Skin of body (tissue), 2 donors: ENCODE results near the gene MAP2K3. TPM values are rescaled to one million over a fixed set of nuclear protein-coding genes. Genes with fewer than 3 reads are reported as not detected.
"Not testable (repeated sequence)": the region's sequence is repeated elsewhere in the genome, so short reads cannot be mapped to it uniquely, and the experiment has no call there.

ENCODE experiments used
- DNase-seq: peaks from one replicate; lab custom pipeline; 2025; lab: John Stamatoyannopoulos, UW
- total RNA-seq: library from RNA; depleted of rRNA; stranded (reverse); fragments of >200 nt; gene quantifications from one replicate; pipeline ENCODE4 v1.2.3, GENCODE V29; 2014

The MAP2K3 gene
- total RNA-seq, 1 donor from 2014 or later, result 19.8 TPM

DNA sequence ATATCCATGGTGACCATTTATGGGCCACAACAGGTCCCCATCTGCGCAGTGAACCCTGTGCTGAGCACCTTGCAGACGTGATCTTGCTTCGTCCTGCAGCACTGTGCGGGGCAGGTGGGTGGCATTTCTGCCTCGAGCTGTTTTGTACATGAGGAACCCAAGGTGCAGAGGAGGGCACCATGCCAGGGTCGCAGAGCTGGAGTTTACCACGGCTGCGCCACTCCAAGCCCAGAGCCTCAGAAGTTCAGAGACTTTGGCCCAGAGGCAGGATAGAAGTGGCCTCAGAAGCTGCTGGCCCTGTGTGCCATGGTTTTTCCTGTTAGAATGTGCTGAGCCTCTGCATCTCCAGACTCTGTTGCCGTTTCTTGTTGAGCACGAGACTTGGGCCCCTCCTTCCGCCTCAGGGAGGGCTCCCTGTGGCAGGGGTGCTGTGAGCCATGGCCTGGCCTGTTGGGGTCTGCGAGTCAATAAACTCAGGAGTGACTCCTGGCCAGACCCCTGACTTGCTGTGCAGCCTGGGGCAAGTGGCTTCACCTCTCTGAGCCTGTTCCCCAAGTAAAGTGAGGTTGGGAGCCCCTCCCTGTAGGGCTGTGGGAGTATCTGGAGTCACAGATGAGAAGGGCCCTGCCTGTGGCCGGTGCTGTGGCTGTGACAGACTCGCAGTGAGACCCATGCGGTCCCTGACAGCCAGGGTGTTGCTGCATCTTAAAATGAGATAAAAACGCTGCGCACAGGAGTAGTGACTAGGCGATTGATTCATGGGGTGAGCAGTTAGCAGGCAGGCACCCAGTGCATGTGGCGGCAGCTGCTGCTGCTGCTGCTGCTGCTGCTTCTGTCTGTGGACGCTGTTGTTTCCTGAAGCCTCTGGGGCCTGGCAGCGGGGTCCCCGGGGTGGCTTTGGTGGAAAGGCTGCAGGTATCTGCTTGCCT is 11.8 kb downstream of the MAP2K3 start:
- no peak for DNase-seq

DNA sequence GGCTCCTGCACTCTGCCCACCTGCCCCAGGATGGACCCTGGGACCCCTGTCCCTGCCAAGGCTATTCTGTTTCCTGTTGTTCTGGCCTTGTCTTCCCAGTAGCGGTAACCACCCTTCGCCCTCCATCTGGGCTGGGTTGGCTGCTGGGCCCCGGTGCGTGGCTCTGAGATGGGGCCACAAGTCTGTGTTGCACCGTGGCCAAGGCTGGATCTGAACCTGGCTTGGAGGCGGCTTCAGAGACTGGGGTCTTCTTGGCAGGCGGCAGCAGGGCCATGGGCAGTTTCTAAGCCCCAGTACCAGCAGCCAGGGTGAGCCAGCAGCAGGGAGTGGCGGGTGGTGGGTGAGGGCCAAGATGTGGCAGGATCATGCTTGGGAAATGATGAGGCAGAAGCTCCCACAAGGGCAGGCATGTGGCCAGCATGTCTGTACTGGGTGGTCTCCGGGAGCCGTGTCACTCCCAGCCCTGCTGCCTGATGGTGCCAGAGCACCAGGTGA is 12.6 kb downstream of the MAP2K3 start:
- DNase-seq, result no peak

DNA sequence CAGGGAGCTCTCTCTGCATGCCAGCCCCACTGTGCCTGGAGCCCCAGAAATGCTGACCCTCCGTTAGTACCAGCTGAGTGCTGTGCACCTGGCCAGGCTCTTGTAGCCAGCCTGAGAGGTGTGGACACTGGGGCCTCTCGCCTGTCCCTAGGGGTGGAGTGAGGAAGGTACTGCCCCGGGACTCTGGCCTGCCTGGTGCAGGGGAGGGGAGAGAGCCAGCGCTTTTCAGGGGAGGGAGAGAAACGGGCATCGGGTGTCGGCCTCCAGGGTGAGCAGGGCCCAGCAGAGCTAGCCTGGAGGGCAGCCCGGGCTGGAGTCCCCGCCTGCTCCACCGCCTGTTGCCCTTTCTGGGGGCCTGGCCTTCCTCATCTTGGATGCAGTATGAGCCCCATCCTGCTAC is 13.1 kb downstream of the MAP2K3 start:
- no peak for DNase-seq

DNA sequence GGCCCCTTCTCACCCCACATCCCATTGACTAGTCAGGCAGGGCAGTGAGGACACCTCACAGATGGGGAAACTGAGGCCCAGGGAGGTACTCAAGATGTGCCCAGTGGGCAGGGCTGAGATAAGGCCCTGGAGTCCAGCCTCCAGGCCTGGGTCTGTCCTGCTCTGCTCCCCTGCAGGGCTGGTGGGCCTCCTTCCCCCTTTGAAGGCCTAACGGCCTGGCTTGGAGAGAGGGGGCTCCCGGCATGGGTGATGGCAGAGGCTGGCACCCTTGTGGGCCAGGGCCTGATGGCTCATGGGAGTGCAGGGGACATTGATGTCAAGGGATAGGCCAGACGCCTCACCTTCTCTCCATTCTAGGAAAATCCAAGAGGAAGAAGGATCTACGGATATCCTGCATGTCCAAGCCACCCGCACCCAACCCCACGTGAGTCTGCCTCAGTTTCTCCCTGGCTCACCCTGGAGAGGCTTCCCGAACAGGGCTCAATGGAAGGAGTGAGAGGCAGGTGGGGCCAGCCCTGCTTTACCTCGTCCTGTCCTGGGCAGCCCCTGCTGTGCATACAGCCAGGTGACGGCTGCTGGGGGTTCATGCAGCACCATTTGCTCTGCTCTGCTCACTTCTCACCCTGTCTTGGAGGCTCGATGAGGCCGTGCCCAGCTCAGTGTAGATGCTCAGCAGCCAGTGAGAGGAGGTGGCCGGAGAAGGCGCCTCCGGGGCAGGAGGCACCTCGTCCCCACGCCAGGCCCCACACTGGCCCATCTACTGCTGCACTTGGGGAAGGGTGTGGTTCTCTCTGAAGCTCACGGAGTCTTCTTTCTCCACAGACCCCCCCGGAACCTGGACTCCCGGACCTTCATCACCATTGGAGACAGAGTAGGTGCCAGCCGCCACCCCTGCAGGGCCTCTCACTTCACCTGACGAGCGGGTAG is 13.8 kb downstream of the MAP2K3 start:
- no peak for DNase-seq

DNA sequence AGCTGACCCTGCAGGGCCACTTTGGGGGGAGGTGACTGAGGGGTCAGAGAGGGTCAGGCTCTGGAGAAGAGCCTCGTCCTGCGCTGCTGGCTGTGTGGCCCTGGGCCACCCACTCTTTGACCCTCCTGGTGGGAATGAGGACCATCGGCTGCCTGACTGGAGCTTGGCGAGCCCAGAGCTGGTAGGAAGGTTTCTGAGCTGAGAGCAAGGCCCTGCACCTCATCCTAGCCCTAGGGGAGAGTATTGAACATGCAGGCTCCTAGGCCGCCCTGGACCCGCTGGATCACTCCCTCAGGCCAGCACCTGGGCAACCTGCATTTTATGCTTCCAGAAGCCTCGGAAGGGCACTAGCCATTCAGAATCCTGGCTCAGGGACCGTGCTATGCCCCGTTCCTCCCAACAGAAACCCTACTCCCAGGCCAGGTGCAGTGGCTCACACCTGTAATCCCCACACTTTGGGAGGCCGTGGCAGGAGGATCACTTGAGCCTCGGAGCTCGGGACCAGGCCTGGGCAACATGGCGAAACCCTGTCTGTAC is 14.5 kb downstream of the MAP2K3 start:
- no peak for DNase-seq

DNA sequence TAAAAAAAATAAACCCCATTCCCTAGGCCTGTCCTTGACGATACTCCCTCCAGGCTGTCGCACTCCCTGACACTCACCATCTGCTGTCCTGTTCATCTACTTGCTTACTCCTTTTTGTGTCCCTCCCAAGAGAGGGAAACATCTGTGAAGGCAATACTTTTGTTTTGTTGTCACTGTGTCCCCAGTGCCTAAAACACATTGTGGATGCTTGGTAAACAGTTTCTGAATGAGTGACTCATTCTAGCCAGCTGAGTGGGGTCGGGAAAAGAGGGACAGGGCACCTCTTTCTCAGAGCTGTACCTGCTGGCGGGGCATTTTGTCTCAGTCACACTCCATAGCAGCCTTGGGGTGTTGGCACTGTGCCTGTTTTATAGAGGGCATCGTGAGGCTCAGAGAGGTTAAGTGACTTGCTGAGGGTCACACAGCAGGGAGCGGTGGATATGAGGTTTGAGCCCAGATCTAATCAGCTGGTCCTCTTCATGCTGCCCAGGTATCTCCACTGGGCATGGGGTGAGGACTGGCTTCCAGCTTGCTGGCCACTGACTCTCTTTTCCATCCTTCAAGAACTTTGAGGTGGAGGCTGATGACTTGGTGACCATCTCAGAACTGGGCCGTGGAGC is 15.6 kb downstream of the MAP2K3 start:
- DNase-seq, result peak; percentile 19

DNA sequence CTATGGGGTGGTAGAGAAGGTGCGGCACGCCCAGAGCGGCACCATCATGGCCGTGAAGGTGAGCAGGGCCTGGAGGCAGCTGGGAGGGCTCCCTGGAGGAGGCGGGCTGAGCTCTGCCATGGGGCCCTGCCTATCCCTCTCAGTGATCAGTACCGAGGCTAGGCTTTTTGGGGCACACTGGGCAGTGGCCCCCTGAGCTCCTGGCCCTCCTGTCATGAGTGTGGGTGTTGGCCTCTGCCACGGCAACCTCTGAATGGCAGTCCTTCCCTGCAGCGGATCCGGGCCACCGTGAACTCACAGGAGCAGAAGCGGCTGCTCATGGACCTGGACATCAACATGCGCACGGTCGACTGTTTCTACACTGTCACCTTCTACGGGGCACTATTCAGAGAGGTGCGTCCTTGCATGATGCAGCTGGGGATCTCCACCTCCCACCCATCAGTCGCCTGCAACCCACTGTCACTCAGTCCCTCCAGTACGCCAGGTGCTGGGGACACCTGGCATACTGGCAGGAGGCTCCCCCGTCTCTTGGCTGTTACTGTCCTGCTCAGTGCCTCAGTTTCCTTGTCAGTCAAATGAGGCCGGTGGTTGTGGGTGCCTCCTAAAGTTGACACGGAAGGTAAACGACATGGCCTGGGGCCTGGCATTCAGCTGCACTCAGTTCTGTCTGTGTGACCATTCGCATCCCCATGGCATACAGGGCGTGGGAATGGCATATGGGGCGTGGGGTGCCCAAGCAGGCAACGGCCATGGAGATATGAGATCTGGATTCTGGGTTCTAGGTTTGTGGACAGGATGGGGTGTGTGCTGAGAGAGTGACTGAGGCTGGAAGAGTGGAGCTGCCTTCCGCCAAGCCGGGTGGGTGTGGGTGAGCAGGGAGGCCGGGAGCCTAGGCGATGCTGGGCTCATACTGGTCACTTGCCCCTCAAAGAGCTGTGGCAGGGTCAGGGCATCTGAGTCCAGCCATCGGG is 16.4 kb downstream of the MAP2K3 start:
- DNase-seq, result no peak

DNA sequence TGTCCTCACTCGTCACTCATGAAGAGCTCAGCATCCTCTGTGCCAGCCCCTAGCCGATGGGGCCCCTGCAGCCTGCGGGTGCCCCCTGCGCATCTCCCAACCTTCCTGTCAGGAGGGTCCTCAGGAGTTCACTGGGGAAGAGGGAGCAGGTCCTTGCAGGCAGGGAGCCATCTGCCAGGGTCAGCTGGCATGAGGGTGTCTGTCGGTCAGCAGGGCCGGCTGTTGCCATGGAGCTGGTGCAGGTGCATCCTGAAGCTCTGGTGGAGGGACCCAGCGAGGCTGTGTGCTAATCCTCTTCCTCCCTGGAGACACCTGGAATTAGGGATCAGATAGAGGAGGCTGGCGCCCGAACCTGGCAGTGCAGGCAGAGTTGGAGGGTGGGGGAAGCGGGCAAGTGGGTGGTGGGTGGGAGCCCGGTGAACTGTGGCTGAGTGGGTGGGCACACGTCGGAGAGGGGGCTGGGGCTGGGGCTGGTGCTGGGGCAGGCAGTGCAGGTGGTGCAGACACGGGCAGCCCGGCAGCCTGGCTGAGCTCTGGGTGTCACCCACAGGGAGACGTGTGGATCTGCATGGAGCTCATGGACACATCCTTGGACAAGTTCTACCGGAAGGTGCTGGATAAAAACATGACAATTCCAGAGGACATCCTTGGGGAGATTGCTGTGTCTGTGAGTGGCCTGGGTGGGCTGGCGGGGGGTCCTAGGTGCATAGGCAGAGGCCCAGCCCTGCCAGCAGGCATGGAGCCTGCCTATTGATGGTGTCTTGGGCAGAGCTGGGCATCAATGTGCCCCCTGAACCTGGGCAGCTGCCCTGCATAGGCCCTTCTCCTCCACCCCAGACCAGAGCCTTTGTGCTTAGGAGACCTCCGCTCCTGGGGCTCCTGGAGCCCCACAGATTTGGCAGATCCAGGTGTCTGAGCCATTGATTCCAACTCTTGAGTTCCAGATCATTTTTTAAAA is 17.4 kb downstream of the MAP2K3 start:
- DNase-seq, result no peak

DNA sequence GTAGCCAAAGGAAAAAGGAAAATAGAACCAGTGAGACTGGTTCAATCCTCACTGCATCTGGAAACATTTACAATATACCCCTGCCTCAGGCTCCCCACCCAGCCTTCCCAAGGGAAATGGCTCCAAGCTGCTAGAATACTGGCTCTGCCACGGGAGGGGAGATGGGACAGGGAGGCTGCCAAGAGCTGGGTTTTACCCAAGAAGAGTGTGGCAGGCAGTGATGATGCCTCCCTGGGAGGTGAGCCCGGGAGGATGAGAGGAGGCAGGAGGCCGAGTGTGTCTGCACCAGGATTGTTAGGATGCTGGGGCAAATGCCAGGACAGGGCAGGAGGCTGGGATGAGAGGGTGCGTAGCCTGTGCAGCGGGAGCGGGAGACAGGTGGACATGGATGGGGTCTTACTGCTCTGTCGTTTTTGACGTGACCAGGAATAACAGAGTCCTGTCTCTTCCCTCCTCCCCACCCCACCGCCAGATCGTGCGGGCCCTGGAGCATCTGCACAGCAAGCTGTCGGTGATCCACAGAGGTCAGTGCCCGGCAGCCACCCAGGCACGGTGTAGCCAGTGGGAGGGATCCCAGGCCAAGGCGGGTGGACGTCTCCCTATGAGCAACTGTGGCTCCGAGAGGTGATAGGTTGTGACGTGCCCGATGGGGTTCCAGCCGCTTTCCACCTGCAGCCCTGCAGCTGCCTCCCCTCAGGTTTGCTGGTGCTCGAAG is 18.4 kb downstream of the MAP2K3 start:
- DNase-seq, result no peak

DNA sequence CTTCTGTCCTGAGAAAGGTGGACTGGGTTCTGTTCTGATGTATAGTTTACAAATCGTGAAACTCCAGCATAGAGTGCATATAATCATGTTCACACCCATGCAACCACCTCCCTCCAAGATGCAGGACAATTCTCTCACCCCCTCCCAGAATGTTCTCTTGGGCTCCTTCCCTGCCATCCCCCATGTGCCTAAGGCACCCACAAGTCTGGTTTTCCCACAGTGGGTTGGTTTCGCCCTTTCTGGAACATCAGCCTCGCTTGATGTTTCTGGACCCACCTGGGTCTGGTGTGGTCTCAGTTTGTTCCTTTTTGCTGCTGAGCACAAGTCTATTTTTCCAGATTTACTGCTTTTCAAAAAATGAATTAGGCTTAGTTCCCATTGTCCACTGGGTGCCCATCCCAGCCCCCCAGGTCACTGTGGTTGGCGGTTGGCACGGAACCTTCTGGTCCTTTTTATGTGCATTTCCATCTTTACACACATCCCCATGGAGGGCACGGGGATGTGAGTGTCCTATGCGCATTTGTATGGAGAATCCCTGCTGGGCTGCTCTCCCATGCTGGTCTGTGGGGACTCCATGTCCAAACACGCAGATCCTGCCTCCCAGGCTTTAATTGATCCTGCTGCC is 19.0 kb downstream of the MAP2K3 start:
- no peak for DNase-seq

DNA sequence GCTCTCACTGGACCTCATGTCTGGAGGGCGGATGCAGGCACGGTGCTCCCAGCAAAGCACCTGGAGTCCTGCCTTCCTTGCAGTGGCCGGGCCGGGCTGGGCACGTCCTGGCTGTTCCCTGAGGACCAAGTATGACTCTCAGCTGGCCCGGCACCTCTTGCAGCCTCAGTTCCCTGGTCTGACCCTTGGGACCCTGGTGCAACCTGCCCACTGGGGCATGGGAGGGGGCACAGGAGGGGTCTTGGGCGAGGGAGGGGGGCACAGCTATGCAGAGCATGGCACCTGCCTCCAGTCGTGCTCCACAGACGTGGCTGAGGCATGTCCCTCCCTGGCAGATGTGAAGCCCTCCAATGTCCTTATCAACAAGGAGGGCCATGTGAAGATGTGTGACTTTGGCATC is 19.6 kb downstream of the MAP2K3 start:
- no peak for DNase-seq

DNA sequence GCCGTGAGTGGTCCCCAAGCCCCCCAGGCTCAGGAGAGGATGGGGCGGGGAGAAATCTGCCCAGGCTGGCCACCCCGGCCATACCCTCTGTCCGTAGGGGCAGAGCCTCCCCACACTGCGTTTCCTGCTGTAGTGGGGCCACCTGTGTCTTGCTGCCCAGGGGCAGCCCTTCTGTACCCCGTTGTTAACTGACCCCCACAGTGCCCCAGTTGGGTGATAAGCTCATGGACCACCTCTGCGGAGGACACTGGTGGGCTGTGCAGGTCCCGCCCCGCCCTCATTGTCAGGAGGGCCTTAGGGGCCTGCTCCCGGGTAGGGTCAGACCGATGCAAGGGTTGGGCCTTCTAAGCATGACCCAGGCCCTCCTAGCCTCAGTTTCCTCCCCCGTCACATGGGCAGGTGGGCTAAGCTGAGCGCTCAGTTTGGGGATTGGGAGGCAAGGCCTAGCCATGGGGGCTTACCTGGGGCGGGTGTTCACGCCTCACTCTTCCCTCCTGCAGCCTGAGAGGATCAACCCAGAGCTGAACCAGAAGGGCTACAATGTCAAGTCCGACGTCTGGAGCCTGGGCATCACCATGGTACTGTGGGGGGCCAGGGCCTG is 20.1 kb downstream of the MAP2K3 start:
- not testable (repeated sequence) for DNase-seq

DNA sequence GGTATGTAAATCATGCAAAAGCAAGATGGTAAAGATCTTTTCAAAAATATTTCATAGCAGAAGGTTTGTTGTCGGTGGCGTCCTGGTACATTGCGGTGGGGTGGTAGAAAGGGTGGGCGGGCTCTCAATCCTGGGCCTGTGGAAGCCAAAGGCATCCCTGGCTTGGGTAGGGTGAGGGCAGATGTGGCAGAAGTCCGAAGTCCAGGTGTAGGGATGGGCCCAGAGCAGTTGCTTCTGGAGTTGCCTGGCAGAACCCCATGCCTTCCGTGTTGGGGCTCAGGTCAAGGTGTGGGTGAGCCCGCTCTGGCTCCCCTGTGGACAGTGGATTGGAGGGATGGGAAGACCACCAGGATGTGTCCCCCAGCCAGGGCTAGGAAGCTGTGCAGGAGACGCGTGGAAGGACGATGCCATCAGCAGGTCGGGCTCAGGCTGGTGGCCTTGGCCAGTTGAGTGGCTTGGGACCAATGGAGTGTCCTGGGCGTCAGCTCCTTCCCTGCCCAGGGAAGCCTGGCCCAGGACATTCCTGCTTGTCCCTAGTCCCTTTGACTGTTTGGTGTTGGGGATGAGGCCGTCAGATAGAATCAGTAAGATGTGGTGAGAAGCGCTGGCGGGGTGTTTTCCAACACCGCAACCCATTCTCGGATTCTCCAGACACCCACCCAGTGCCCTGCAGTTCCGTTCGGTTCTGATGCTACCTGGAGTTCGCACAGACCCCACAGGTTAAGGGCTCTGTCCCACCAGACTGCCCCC is 21.1 kb downstream of the MAP2K3 start:
- not testable (repeated sequence) for DNase-seq

DNA sequence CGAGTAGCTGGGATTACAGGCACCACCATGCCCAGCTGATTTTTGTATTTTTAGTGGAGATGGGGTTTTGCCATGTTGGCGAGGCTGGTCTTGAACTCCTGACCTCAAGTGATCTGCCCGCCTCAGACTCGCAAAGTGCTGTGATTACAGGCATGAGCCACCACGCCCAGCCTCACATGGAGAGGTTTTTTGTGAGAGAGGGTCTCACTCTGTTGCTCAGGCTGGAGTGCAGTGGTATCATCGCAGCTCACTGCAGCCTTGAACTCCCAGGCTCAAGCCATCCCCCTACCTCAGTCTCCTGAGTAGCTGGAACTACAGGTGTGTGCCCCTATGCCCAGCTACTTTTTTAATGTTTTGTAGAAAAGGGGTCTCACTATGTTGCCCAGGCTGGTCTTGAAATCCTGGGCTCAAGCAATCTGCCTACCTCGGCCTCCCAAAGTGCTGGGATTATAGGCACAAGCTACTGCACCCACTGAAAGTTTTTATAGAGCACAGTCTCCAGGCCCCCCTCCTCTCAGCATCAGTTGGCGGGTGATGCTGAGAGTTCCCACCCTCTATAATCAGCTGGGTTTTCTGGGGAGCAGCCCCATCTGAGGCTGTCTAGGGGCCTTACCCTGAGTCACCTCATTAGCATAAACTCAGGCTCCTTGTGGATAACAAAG is 22.2 kb downstream of the MAP2K3 start:
- not testable (repeated sequence) for DNase-seq

DNA sequence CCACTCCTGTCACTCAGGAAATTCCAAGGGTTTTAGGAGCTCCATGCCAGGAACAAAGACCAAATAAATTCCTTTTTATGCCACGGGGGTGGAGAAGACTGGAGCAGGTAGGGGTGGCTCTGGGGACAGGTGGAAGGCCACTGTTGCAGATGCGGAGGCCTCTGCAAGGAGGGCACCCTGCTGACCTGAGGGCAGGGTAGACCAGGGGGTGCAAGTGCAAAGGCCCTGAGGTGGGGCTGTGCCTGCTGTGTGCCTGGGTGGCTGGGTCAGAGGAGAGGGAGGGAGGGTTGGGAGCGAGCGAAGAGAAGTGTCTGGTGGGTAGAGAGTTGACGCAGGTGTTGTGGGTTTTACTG is 22.7 kb downstream of the MAP2K3 start:
- DNase-seq, result not testable (repeated sequence)

DNA sequence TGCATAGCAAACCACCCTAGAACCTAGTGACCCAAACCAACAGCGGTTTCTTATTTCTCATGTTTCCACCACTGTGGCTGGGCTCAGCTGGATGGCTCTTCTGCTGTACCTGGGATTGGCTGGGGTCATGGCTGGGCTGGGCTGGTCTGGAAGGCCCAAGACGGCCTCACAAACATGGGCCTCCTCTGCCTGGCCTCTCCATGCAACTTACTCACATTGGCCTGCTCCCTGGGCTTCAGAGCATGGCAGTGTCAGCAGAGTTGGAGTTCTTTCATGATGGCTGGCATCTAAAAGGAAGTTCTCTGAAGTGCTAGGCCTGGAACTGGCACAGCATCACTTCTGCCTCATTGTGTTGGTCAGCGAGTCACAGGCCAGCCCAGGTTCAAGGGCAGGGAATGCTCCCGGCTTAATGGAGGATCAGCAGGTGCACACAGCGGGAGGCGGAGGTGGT is 24.4 kb downstream of the MAP2K3 start:
- not testable (repeated sequence) for DNase-seq
